Measurements from ENCODE around the gene PLK3.

- TF ChIP-seq CTCF (IDR thresholded peaks at IDR 0.05; ENCODE audit: low read length): peak; percentile 97
- no peak for TF ChIP-seq EZH2 (IDR thresholded peaks at IDR 0.05; ENCODE audit: borderline replicate concordance, low read length)
Measured at GRCh38 chr1:44786138-44786840, 13.9 kb upstream of the PLK3 start.
